NCI-H2227 treated with DMSO at 0.1 percent for 48 hours (cell line): ENCODE data around the gene GALE.
A peak's percentile ranks its signal among the peaks of the same experiment; 100 is the strongest.
"Not testable (repeated sequence)": the region's sequence is repeated elsewhere in the genome, so short reads cannot be mapped to it uniquely, and the experiment has no call there.

Experiments used
- DNase-seq: peaks from one replicate; lab custom pipeline; 2025; lab: John Stamatoyannopoulos, UW

The GALE gene

DNA sequence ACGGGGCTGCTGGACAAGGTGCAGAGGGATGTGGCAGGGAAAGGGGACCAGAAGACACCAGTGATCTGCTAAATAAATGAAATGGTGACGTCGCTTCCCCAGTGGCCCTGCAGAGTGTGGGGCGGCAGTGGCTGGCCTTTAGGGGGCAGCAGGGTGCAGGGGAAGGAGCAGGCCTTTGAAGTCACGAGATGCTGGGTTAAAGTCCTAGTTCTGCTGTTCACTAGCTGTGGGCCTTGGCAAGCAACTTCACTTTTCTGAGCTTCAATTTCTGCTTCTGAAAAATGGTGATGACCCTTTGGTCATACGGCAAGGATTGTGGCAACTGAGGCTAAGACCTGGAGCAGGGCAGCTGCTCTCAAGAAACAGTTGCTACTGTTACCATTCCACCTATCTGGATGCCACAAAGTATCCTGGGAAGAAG is 9.2 kb upstream of the GALE start:
- DNase-seq = peak; percentile 51

DNA sequence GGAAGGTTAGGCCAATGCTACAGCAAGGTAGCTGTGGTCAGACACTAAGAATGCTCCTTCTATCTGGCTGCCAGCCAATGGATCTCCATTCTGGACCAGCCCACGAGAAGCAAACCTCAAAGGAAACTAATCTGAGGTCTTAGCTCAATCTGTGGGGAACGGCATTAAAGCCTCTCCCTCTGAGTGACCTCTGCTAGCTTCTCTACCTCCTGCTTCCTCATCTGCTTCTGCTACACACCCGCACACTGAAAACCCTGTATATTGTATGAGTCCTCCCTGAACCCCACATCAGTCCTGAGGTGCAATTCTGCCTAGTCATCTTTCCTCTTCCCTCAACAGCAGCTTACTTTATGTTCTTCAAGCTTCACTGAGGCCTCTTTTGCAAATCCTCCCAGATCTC is 6.9 kb upstream of the GALE start:
- no peak for DNase-seq

DNA sequence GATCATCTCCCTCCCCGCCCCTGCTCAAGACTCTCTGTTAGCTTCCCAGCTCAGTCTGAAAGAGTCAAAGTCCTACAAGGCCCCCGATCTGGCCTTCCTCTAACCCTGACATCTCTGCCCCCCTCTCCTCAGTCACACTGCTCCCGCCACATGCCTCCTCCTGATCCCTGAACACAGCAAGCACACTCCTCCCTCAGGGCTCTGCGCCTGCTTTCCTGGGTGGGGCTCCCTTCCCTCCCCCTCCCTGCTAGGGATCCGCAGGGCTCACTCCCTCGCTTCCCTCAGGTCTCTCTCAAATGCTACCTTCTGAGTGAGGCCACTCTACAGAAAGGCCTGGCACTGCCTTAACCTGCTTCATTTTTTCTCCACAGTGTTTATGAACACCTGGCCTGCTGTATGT is 5.7 kb upstream of the GALE start:
- DNase-seq = no peak

DNA sequence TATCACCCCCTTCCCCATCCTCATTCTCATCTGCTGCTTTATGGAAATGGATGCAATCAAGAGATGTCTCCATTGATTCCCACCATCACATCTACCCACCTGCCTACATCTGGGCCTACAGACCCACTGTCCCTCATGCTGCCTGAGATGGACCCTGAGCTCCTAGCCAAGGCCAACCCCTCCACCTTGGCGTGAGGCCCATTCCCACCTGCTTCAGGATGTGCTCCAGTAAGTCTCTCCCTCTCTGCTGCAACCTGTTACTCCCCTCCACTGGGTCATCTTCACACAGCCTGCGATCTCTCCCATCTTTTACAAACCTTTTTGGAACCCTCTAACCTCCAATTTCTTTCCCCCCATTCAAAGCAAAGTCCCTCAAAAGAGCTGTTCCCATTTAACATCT is 4.5 kb upstream of the GALE start:
- no peak for DNase-seq

DNA sequence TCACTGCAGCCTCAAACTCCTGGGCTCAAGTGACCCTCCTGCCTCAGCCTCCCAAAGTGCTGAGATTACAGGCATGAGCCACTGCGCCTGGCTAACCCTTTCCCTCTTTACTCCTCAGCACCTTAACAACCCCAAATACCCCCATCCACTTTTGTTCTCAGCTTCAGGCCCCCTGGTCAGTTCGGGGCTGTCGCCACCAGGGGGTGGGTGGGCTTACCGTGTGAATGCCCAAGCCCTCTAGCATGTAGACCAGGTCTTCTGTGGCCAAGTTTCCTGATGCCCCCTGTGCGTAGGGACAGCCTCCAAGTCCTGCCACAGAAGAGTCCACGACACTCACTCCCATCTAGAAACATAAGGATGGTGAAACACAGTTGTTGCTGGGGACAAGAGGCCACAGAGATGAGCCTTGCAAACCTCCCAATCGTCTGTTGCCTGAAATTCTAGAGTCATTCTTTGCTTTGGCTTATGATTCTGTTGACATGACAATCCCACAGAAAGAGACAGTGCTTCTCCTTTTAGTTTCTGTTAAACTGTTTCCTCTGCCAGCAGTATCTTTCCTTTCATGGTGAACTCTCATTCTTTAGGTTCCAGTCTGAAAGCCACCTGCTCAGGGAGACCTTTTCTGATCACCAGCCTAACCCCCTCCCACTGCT is 3.8 kb upstream of the GALE start:
- DNase-seq = no peak

DNA sequence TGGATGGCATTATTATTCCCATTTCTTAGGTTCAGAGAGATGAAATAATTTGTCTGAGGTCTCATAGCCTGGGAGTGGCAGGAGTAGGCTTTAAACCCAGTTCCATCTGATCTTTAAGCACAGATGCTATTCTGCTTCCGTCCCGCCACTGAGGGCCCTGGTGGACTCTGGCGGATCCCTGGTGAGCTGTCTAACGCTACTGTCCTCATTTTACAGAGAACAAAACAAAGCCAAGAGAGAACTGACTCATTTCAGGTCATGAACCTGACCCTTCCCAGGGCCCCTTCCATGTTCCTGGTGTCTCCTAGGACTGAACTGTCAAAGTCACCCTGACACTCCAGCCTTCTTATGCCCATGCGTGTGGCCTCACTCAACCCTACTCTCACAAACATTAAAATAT is 3.1 kb upstream of the GALE start:
- no peak for DNase-seq

DNA sequence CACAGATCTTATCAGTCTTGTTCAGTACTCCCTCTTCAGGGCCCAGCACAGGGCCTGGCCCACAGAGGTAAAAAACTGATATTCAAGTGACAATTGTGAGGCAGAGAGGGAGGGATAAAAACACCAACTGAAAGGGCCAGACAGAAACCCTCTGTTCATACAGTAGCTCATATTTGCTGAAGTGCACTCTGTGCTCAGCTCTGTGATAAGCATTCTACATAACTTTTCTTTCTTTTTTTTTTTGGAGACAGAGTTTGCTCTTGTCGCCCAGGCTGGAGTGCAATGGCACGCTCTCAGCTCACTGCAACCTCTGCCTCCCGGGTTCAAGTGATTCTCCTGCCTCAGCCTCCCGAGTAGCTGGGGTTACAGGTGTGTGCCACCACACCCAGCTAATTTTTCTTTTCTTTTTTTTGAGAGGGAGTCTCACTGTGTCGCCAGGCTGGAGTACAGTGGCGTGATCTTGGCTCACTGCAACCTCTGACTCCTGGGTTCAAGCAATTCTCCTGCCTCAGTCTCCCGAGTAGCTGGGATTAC is 2.3 kb upstream of the GALE start:
- DNase-seq = not testable (repeated sequence)

DNA sequence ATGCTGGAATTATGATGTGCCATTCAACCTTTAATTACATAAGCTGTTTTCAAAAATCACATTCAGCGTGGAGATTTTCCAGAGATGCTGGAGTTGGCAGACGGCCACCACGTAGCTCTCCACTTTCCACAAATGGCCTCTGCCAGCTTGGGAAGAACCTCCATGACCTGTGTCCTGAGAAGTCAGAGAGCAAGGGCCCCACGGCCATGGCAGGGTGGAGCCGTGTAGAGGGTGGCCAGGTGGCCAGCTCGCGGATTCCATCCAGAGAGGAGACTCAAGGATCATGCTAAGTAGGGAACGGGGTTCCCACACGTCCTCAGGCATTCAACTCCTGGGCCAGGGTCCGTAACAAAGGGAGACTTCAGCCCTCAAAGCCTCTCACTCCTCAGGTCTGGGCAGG is 1.3 kb upstream of the GALE start:
- DNase-seq = no peak

DNA sequence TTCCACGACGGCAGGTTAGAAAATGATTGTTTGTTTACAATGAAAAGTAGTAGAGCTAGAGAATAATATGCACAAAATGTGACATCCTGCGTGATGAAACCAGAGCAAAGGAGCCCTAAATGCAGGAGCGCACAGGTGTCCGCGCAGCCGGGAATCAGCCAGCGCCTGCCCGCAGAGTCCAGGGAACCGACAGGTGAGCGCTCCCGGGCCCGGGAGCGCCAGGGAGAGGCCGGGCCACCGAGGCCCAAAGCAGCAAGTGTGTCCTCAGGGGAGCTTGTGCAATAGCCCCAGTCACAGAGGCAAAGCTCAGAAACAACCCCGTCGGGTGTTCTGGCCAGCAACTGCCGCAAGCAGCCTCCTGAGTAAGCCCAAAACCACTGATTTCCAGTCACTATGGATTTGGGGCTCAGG is 789 bp upstream of the GALE start:
- DNase-seq = peak; percentile 25

DNA sequence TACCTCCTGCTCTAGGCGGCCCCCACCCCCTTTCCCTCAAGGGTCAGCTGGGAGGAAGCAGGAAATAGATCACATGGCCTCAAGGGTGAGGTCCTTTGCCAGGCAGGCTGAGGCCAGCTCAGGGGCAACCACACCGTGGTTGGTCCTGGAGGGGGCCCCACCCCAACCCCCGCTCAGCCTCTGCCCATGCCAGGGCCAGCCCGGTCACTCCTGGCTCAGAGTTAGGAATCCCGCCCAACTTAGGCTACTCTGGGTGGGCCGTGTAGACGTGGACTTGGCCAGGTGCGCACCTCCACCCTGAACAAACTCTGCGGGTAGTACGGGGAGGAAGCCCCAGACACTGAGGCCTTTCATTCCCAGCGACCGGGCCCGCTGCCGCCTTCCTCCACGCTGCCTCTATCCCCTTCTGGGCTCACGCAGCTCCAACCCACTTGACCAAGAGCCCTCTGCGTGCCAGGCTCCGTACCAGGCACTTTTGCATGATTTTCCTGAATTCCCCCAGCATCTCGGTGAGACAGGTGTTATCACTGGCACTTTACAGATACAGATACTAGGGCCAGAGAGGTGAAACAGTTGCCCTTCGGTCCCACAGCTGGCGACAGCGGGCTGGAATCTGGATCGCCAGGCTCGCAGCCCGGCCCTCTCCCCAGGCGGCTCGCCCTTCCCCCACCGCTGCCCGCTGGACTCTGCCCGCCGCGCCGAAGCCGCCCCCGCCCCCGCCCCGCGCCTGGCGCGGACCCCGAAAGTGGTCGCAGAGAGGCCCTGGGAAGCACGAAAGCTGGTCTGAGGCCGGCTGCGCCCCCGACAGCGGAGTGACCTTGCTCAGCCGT is 769 bp downstream of the GALE start:
- peak; percentile 25 for DNase-seq

DNA sequence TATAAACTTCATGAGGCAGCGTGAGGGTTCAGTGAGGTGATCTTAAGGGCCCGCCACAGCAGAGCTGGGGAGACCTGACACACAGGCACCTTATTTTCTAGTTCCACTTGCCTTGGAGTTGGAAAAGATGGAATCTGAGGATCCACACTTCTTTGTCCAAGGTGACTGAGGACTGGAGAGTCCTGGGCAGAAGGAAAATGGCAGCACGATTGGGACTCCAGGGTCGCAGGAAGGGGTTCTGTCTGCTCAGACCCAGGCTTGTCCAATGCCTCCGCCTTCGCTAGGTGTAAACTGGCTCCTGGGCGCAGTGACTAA is 1.3 kb downstream of the GALE start:
- DNase-seq = no peak

DNA sequence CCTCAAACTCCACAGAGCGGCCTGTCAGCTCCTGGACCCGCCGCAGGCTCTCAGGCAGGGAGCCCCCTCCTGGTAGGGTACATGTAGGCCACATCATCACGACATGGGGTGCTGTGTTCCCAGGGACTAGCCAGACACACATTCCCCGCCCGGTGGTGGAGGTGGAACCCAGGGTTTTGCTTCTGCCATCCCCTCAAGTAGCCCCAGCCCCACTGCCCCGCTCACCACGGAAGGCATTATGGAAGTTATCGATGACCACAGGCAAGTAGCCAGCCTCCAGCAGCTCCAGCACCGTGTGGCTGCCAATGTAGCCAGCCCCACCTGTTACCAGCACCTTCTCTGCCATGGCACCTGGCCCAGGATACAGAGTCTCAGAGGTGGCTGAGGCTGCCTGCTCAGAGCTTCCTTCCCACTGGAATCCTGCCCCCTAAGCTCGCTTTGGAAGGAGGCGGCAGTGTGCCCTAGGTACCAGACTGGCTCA is 1.9 kb downstream of the GALE start:
- DNase-seq = no peak

DNA sequence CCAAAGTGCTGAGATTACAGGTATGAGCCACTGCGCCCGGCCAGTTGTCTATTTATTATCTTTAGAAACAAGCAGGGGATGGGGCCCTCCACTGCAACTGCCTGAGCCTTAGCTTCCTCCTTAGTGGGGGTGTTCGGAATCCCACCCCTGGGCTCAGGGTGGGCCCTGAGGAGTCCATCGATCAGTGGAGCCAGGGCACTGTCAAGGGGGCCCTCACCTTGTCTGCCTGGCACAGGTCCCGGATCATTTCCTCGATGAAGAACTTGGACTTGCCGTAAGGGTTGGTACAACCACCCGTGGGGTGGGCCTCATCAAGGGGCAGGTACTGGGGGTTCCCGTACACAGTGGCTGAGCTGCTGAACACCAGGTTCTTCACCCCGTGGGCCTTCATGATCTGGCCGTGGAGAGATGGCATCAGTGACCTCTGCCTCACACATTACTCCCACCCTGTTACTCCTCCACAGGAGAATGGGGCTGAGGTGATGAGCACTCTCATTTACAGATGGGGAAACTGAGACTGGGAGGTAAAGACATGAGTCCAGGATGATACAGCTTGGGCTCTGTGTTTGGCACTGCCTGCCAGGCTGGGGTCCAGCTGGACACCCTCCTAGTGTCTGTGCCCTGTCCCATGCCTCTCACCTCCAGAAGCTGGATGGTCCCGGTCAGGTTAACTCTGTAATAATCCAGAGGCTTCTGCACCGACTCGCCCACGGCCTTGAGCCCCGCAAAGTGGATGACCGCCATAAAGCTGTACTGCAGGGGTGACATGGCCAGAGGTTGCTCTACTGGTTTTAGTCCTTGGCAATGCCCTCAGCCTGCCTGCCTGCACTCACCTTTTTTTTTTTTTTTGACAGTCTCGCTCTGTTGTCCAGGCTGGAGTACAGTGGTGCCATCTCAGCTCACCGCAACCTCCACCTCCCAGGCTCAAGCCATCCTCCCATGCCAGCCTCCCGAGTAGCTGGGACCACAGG is 2.8 kb downstream of the GALE start:
- DNase-seq = no peak

DNA sequence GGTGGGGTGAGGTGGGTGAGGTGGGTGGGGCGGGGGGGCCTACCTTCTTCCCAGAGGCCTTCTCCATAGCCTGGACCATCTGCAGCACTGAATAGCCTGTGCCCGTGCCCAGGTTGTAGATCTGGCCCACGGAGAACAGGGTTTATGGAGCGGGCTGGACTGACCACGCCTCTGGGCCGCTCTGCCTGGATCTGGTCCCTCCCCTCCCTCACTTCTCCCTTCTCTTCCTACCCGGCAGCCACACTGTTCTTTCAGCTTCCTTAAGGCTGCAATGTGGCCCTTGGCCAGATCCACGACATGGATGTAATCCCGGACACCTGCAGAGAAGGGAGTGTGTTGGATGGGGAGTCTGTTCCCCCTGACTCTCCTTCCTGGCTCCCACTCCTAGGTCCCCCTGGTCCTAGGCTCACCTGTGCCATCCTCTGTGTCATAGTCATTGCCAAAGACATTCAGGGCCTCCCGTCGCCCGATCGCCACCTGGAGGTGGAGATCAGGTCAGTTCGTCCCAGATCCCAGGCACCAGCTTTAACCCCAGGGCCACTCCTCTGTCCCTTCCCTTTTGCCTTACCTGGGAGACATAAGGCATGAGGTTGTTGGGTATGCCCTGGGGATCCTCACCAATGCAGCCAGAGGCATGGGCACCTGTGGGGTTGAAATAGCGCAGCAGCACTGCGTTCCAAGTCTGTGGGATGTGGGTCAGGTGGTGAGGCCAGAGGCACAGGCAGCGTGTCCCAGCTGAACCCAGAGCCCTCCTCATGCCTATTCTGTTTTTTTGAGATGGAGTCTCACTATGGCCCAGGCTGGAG is 3.9 kb downstream of the GALE start:
- no peak for DNase-seq

DNA sequence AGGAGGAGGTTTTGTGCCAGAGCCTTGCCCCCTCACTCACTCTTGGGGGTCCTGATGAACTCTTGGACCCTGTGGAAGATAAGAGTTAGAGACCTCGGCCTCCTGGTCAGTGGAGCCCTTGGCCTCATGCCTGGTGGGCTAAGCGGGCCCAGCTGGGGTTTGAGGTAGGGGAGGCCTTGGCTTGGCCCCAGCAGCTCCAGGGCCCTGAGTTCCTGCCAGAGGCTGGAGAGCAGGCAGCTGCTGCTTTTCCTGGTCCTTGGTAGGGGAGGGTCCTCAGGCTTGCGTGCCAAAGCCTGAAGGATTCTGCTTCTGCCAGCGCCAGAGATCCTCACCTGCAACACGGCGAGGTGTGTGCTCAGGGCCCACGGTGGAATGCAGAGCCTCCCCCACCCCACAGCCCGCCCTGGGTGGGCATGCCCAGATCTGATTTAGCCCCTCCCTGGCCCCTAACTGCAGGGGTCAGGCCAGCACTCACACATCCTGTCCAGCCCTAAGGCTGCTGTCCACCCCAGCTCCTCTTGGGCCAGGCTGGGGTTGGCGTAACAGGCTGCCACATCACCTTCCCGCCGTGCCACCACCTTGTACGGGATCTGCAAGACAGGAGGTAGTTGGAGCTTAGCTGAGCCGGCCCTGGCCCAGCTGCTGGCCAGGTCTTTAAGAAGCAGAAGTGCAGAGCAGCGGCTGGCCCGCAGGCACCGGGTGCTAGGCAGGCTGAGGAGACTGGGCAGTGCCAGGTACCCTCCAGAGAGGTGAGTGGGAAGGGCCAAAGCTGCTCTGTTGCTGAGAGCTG is 4.7 kb downstream of the GALE start:
- no peak for DNase-seq

DNA sequence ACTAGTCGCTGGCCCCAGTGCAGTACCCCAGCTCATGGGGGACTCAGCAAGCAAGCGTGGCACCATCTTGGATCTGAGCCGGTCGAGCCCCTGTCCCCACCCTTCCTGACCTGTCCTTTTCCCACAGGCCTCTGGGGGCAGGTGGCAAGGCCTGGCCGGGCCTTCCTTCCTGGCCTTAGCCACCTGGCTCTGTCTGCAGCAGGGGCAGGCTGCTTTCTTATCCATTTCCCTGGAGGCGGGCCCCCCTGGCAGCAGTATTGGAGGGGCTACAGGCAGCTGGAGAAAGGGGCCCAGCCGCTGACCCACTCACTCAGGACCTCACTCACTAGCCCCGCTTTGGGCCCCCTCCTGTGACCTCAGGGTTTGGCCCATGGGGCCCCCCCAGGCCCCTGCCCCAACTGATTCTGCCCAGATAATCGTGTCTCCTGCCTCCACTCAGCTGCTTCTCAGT is 5.8 kb downstream of the GALE start:
- DNase-seq = not testable (repeated sequence)

DNA sequence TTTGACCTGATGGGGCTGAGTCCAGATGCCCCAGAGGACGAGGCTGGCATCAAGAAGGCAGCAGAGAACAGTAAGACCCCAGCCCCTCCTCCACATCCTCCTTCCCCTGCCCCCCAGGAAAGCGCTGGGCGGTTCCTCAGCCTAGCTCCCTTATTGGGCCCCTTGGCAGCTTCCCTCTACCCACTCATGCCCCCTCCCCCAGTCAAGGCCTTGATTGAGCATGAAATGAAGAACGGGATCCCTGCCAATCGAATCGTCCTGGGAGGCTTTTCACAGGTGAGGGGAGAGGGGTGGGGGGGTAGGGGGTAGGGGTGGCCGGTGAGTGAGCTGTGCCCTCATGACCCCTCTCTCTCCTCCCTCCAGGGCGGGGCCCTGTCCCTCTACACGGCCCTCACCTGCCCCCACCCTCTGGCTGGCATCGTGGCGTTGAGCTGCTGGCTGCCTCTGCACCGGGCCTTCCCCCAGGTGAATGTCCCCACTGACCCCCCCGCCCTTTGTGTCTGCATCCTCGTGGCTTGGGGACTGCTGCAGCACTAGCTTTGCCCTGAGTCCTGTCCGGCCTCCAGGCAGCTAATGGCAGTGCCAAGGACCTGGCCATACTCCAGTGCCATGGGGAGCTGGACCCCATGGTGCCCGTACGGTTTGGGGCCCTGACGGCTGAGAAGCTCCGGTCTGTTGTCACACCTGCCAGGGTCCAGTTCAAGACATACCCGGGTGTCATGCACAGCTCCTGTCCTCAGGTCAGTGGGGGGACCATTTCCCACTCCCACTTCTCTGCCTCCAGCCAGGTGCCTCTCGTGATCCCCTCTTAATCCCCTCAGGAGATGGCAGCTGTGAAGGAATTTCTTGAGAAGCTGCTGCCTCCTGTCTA is 6.5 kb downstream of the GALE start:
- DNase-seq = no peak

DNA sequence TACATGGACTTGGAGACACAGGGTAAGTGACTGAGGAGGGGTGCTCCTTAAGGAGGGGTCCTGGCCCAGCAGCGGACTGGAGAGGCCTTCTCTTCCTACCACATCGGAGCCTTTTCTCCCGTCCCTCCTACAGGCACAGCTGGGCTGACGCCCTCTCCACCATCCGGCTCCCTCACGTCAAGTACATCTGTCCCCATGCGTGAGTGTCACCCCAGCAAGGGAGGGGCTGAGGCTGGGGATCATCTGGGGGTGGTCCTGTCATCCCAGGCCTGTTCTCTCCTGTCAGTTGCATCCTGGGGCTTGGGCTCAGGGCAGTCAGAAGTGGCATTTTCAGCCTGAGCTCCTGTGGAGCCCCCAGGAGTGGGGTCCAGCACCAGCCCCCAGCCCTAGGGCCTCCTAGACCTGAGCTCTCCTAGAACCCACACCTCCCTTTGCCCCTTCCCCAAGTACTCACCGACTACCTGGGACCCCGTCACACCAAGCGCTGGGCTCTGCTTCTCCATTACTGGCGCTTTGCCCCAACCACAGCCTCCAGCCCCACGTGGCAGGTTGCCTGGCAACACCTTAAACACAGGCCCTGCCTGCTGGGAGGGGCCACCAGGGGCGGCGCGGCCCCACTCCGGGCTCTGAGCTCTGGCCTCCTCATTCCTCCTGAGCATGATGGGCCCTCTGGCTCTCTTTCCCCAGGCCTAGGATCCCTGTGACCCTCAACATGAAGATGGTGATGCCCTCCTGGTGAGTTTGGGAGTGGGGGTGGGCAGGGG is 7.4 kb downstream of the GALE start:
- peak; percentile 65 for DNase-seq
